ACC112 (cell line): ENCODE results near the gene G3BP1.

Experiments used
- H2AFZ ChIP-seq: fragments of 200-600 bp; sonication (generic); one replicate; pipeline ENCODE4 v1.6.0; 2017; ENCODE audit warnings: antibody characterized with exemption, low read length; ENCODE audit not compliant: unreplicated experiment
- H3K27ac ChIP-seq: fragments of 200-600 bp; sonication (generic); 2 replicates; pipeline ENCODE4 v1.5.1; 2014; ENCODE audit warnings: low read depth, mild to moderate bottlenecking, antibody characterized with exemption, low read length, moderate library complexity
- H3K27me3 ChIP-seq: fragments of 200-600 bp; sonication (generic); 2 replicates; pipeline ENCODE4 v1.6.1; 2014; ENCODE audit warnings: mild to moderate bottlenecking, antibody characterized with exemption, low read length, moderate library complexity, mixed read lengths; ENCODE audit not compliant: insufficient read depth
- H3K36me3 ChIP-seq: fragments of 200-600 bp; sonication (generic); 2 replicates; pipeline ENCODE4 v1.6.1; 2016; ENCODE audit warnings: mild to moderate bottlenecking, antibody characterized with exemption, low read length, moderate library complexity, mixed read lengths; ENCODE audit not compliant: insufficient read depth
- H3K4me1 ChIP-seq: fragments of 200-600 bp; sonication (generic); one replicate; pipeline ENCODE4 v1.6.1; 2016; ENCODE audit warnings: low read length, mixed read lengths; ENCODE audit not compliant: insufficient read depth, unreplicated experiment, control insufficient read depth
- H3K4me3 ChIP-seq: fragments of 200-600 bp; sonication (generic); 2 replicates; pipeline ENCODE4 v1.5.1; 2014; ENCODE audit warnings: mild to moderate bottlenecking, low read depth, low read length
- H3K79me2 ChIP-seq: fragments of 200-600 bp; sonication (generic); one replicate; pipeline ENCODE4 v1.6.0; 2016; ENCODE audit warnings: low read length; ENCODE audit not compliant: control insufficient read depth, unreplicated experiment, insufficient read depth

The G3BP1 gene

DNA sequence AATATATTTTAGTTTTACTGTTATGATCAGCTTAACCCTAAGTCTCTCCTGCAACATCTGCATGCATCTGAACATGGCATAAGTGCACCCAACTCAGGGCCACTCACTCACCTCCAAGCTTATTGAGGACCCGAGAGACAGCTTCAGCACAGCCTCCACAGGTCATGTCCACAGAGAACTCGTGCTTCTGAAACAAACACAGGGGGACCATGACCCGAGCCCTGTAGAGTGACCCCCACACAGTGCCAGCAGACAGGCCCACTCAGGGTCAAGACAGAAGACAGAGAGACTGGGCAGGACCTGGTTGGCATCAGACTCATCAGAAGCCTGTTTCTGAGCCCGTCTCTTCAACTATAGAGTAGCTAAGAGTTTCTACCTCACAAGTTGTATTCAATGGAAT is 20.2 kb upstream of the G3BP1 start:
- H3K4me1 ChIP-seq = peaks cover 14% of the 10 kb centered on the region
- H3K27me3 ChIP-seq = no peaks in the 10 kb centered on the region
- no peak overlapping the region for H3K4me3 ChIP-seq
- H2AFZ ChIP-seq = no peak overlapping the region
- H3K27ac ChIP-seq = no peak overlapping the region
- H3K79me2 ChIP-seq = peaks cover 52% of the 10 kb centered on the region
- H3K36me3 ChIP-seq = peaks cover 10% of the 10 kb centered on the region

DNA sequence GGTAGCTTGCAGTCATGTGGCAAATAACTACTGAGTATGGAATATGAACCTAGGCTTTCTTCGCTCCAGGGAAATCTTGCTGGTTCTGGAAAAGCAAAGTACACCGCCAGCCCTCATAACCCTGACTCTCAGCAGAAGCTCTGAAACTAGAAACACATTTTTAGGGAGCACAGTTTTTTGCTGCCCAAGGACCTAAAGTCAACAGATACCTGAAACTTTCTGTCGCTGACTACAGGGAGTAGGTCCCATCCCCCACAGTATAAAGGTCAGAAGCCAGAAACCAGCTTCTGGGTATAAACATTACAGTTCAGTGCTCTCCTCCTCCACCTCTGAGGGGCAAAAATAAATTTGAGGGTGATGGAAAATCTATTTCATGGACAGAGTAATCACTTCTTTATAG is 16.4 kb upstream of the G3BP1 start:
- Histone ChIP-seq H3K27ac (no peak overlapping the region), H3K79me2 (peaks cover 55% of the 10 kb centered on the region)

DNA sequence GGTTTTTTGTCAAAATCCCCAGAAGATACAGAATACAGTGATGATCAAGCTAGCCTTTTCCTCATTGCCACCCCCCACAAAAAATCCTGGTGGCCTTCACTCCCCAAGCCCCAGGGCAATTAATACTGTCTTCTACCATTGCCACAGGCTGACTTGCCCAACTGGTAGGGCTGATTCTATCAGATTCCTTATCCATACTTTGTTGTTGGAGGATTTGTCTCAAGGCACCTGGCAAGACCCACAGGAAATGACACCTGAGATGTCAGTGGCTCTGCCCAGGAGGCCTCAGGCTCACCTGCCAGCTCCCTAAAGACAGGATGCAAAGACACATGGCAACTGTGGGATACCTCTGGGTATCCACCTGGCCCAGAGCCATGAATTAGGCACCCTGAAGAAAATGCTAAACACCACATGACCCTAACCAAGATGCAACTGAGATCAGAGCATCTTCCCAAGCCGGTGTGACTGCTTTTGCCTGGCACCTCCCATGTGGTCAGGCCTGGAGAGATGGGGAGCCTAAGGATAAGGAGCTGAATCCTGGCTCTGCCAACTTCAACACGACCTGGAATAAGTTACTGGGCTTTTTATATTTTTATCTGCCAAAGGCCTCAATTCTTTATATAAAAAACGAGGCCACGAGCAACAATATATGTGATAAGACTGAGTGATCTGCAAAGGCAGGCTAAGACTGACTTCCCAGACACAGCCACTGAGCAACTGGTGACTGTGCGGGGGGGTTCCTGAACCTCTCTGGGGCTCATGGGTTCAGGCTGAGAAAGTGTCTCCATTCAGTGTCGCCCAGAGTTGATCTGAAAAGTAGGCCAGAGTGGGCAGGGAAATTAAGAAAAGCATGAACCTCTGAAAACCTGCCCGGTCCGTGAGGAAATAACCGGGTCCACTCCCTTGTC is 14.3 kb upstream of the G3BP1 start:
- no peak overlapping the region for H3K27ac ChIP-seq
- peak overlapping the region; percentile 97 for H3K4me3 ChIP-seq
- peaks cover 17% of the 10 kb centered on the region for H3K4me1 ChIP-seq
- peaks cover 10% of the 10 kb centered on the region for H3K36me3 ChIP-seq
- peak overlapping the region; percentile 49 for H2AFZ ChIP-seq
- no peaks in the 10 kb centered on the region for H3K27me3 ChIP-seq
- peaks cover 44% of the 10 kb centered on the region for H3K79me2 ChIP-seq

More for the DNA sequence above, 16.4 kb upstream of the G3BP1 start:
- Histone ChIP-seq H3K4me3 (no peak overlapping the region), H3K27me3 (no peaks in the 10 kb centered on the region), H2AFZ (no peak overlapping the region), H3K4me1 (peaks cover 22% of the 10 kb centered on the region), H3K36me3 (peaks cover 10% of the 10 kb centered on the region)

DNA sequence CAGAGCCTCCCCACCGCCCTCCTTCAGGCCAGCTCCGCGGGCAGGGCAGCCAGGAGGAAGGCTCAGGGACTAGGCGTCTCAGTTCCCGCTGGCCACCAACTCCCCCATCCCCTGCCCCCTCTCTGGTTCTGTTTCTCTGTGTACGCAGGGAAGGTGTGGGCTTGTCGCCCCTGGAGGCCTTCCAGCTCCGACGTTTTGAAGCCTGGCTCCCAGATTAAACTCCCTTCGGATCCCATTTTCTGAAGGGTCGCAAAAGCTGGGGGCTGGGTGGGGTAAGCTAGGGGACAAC is 13.7 kb upstream of the G3BP1 start:
- Histone ChIP-seq H3K36me3 (0 out of 2 replicates have a peak, but pooled peaks cover 4% of the 10 kb centered on the region), H3K79me2 (peaks cover 38% of the 10 kb centered on the region), H2AFZ (peak overlapping the region; percentile 49), H3K4me3 (peak overlapping the region; percentile 97), H3K27ac (no peak overlapping the region), H3K4me1 (peaks cover 17% of the 10 kb centered on the region), H3K27me3 (no peaks in the 10 kb centered on the region)

DNA sequence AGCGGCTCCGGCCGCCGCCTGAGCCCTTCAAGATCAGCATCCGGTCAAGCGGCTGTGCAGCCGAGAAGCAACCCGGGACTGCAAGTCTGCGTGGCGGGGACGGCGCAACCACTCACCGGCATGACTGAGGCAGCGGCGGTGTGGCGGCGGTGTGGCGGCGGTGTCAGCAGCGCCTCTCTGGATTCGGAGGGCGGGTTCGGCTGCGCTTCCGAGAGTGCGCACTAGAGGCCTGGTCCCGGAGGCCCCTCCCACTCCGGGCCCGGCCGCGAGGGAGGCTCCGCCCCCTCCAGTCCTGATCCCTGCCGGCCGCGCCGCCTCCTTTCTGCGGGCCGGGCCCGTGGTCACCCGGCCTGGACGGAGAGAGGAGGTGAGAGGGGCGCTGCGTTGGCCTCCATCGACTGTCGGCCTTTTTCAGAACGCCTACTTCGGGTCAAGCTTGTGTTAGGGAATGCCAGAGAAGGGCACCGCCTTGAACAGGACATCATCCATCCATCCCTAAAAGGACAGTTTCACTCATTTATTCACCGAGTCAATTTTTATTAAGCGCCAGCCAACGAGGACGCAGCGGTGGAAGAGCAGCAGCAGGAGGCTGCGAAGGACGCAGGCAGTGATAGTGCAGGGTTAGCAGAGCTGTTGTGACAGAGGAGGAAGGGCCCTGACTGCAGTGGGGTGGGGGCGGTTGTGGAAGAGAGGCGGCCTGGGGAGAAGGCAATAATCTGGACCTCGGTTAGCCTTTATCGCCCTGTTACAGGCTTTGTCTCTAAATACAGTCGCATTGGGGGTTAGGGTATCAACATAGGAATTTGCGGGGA is 13.1 kb upstream of the G3BP1 start, which contains the start of gene ATOX1:
ATOX1 (minus strand) TSS at position 202 of the 812 bp plus-strand sequence; CDS start at position 122, 80 bp downstream.
- H3K4me1 ChIP-seq = peaks cover 17% of the 10 kb centered on the region
- H3K79me2 ChIP-seq = peaks cover 37% of the 10 kb centered on the region
- H3K4me3 ChIP-seq = peak within 1 kb of the TSS; percentile 97
- no peaks in the 10 kb centered on the region for H3K27me3 ChIP-seq
- peak within 1 kb of the TSS; percentile 55 for H2AFZ ChIP-seq
- no peak within 1 kb of the TSS for H3K27ac ChIP-seq
- no peaks in the 10 kb centered on the region for H3K36me3 ChIP-seq

DNA sequence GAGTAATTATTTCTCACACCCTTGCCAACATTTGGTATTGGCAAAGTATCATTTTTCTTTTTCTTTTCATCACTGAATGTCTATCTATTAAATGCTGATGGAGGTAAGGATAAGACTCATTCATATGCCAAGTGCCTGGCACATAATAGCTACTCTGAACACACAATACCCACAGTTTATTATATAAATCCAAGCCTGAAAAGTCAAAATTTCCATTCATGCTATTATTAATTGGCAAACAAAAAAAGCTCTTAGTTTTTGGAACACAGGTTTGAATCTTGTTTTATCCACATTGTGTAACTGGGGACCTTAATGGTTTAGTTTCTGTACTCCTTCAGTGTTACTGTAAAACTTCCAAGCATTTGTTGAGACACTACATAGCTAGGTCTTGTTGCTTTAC is 7.0 kb upstream of the G3BP1 start:
- Histone ChIP-seq H3K4me3 (no peak overlapping the region), H2AFZ (no peak overlapping the region), H3K36me3 (no peaks in the 10 kb centered on the region), H3K27me3 (no peaks in the 10 kb centered on the region), H3K4me1 (no peaks in the 10 kb centered on the region), H3K27ac (no peak overlapping the region), H3K79me2 (peaks cover under 1% of the 10 kb centered on the region)

DNA sequence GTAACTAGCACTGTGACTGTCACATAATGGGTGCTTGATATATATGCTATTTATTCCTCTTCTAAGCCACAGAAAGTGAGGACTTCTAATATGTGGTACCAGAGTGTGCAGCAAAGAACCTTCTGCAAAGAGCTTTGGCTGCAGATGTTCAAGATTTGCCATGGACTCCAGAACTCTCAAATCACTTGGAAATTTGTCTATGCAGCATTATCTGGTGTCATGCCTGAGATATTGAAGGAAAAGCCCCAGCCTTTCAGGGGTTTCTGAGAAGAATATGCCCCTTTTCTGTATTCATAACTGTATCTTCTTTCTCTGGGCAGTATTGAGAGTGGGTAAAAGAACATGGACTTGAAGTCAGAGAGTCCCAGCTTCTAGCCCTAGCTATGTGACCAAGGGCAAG is 4.8 kb upstream of the G3BP1 start:
- no peak overlapping the region for H3K27ac ChIP-seq

DNA sequence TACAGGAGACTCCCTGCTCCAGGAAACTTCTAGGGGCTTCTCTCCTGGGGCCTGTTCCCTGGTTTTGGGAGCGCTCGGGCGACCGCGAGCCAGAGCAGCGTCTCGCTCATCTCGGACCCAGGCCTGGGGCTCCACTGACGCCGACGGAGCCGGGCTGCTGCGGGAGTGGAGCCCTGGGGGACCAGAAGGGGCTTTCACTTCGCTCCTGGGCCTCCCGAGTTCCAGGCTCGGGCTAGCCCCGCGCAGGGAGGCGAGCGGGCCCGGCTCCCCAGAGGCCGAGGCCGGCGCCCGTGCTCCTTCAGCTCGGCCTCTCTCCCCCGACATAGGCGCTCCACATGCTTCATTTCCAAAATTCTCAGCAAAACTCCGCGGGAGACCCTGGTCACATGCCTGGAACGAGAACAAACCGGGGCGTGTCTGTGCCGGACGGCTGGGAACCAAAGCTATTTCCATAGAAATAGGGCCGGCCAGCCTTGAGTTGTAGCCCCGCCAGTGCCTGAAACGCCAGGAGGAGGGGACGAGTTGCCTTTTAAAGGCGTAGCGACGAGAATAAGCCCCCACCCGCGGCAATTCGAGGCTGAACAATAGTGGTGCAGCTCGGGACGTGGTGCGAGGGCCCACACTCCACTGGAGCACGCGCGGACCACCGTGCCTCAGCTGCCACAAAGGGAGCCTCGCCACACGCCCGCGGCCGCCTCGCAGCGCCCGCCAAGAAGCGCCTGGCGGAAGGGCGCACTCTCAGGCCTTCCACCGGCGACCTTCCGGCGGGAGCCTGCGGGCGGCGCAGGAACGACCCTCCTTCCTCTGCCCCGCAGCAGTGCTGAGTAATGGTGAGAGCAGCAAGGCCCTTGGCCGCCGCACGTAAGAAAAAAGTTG is 1.1 kb upstream of the G3BP1 start:
- no peaks in the 10 kb centered on the region for H3K27me3 ChIP-seq
- H3K27ac ChIP-seq = peak overlapping the region; percentile 95
- peaks cover 13% of the 10 kb centered on the region for H3K4me1 ChIP-seq
- H2AFZ ChIP-seq = peak overlapping the region; percentile 90
- H3K36me3 ChIP-seq = peaks cover 3% of the 10 kb centered on the region; the same call in 1 of the 2 replicates
- H3K4me3 ChIP-seq = peak overlapping the region; percentile 85
- peaks cover 43% of the 10 kb centered on the region for H3K79me2 ChIP-seq

More for the DNA sequence above, 4.8 kb upstream of the G3BP1 start:
- H3K79me2 ChIP-seq = peaks cover 7% of the 10 kb centered on the region
- no peak overlapping the region for H2AFZ ChIP-seq
- H3K4me3 ChIP-seq = no peak overlapping the region
- no peaks in the 10 kb centered on the region for H3K36me3 ChIP-seq
- H3K27me3 ChIP-seq = no peaks in the 10 kb centered on the region
- no peaks in the 10 kb centered on the region for H3K4me1 ChIP-seq

DNA sequence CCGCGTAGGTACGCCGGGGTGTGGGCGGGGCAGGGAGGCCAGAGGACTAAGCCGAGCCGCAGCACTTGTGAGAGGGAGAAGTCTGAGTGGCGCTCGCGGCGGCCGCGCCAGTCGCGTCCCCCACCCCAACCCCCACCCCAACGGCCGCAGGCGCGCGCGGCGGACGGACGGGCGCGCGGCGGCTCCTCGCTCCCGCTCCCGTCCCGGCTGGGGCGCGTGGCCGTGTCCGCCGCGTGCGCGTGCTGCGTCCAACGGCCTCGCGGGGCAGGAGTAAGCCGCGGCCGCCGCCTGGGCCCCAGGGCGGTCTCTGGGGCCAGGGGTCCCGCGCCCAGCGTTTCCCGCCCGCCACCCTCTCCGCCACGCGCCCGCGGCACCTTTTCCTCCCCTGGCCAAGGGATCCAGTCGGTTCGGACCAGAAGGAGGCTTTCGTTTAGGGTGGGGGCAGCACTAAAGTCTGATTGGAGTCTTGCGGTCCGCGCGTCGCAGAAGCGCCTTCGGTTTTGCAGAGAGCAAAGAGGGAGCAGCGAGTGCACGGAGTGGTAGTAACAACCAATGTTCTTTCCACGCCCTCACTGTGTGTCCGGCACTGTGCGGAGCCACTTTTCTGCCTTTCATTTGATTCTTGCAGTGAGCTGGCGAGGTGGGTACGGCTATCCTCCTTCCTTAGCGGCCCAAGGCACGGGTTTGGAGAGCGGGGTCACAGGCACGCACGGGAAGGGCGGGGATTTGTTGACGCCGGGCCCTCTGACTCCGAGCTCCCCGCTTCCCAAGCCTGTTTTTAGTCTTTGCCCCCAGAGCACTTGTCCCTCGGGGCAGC is 483 bp downstream of the G3BP1 start:
- H3K4me1 ChIP-seq = peaks cover 21% of the 10 kb centered on the region
- H3K4me3 ChIP-seq = peak overlapping the region; percentile 95
- peak overlapping the region; percentile 81 for H3K27ac ChIP-seq
- peak overlapping the region; percentile 34 for H2AFZ ChIP-seq
- H3K27me3 ChIP-seq = no peaks in the 10 kb centered on the region
- H3K36me3 ChIP-seq = peaks cover 3% of the 10 kb centered on the region; the same call in 1 of the 2 replicates
- peaks cover 60% of the 10 kb centered on the region for H3K79me2 ChIP-seq
